Stomach (tissue), 9 donors: ENCODE results near the gene RADX. TPM values are rescaled to one million over a fixed set of nuclear protein-coding genes. Genes with fewer than 3 reads are reported as not detected.

Source experiments
- DNase-seq, 2 donors: peaks; one replicate each; pipeline versions ENCODE4 v3.0.0 to v3.0.0-alpha.2; 2013 to 2019
- H3K27ac ChIP-seq, 5 donors: fragments of 200-600 bp in 4 of 5; sonication (generic) in 4 of 5; one replicate each; pipeline ENCODE4 v1.5.1; 2013 to 2019; ENCODE audit warnings: mild to moderate bottlenecking in 1 of 5, moderate library complexity in 1 of 5
- H3K27me3 ChIP-seq, 3 donors: fragments of 200-600 bp; sonication (generic); one replicate each; pipeline ENCODE4 v1.5.1; 2017 to 2019; ENCODE audit warnings: mixed run types in 1 of 3
- H3K36me3 ChIP-seq, 4 donors: fragments of 200-600 bp; sonication (generic); 1 replicate in 3 of 4; 2 replicates in 1 of 4; pipeline ENCODE4 v1.5.1; 2016 to 2019
- H3K4me1 ChIP-seq, 4 donors: fragments of 200-600 bp; sonication (generic); one replicate each; pipeline ENCODE4 v1.5.1; 2016 to 2019
- H3K4me3 ChIP-seq, 4 donors: fragments of 200-600 bp; sonication (generic) in 3 of 4; one replicate each; pipeline ENCODE4 v1.5.1; 2016 to 2019; ENCODE audit warnings: mild to moderate bottlenecking in 1 of 4
- H3K9me3 ChIP-seq, 4 donors: fragments of 200-600 bp; sonication (generic); one replicate each; pipeline ENCODE4 v1.5.1; 2016 to 2019
- CTCF ChIP-seq, 7 experiments: fragments of 450-650 bp in 4 of 7; fragments of 200-600 bp in 3 of 7; sonication (generic) in 3 of 7; IDR thresholded peaks; one replicate each; pipeline ENCODE4 v1.5.1; 2016 to 2019; ENCODE audit warnings: antibody characterized with exemption in 7 of 7, control low read depth in 2 of 7, mild to moderate bottlenecking in 1 of 7
- EP300 ChIP-seq: sonication (generic); formaldehyde crosslinking; IDR thresholded peaks from one replicate; pipeline ENCODE4 v1.6.1; 2017; ENCODE audit warnings: antibody characterized with exemption
- POLR2A ChIP-seq, 4 donors: fragments of 450-650 bp; IDR thresholded peaks; one replicate each; pipeline ENCODE4 v1.6.1; 2016; ENCODE audit warnings: antibody characterized with exemption in 4 of 4, control low read depth in 2 of 4, mild to moderate bottlenecking in 1 of 4, moderate library complexity in 1 of 4
- POLR2AphosphoS5 ChIP-seq, 3 donors: sonication (generic); formaldehyde crosslinking; IDR thresholded peaks; one replicate each; pipeline ENCODE4 v1.6.1; 2016; ENCODE audit warnings: antibody characterized with exemption in 3 of 3
- WGBS, 5 donors: extraction: QIAGEN DNeasy Blood & Tissue Kit in 3 of 5; methylation state at CpG; one replicate each; pipeline versions ENCODE4 v1.1.5 to v1.1.7; 2013 to 2018; 5-methylcytosine and 5-hydroxymethylcytosine counted together
- intact Hi-C: fragments of 100-400 bp; cut with DNase I; formaldehyde crosslinking; loops from one replicate; pipeline ENCODE4 v1.15.1; 2023; ENCODE audit warnings: low total_unique reads
- polyA plus RNA-seq, 3 donors: library from polyadenylated mRNA; stranded (reverse); fragments of 200-250 nt; gene quantifications; one replicate each; pipeline ENCODE4 v1.2.3, GENCODE V29; 2013
- total RNA-seq, 5 donors: library from RNA; depleted of rRNA; stranded (reverse); fragments of >200 nt; gene quantifications; one replicate each; pipeline versions ENCODE4 v1.1.0 to v1.2.3, GENCODE V29; 2014 to 2016
- donor health status: healthy with polysubstance abuse.
- donor health status: Bipolar disorder and iron deficiency.
- donor health status: healthy.

The RADX gene
- total and polyA plus RNA-seq, 8 donors: 0.29 to 4.8 (median 1.6) TPM

DNA sequence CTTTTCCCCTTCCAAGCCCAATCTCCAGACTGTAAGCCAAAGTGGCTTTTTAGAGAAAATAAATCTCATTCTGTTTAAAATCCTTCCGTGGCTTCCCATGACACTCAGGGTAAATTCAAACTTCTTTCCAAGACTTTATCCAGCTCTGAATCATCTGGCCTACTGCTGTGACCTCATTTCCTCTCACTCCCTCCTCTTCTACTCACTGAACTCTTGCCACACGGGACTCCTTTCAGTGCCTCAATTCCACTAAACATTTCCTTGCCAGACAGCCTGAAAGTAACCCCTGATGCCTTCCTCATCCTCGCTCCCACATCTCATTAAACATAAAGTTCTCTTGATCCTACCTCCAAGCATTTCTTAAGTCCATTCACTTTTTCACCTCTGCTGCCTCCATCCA, 86.9 kb downstream of the RADX start:
- WGBS, 5 donors: 53 to 85% (median 63%) methylated on average over 3 of the region's 3 CpGs
- no peak for TF ChIP-seq EP300
- TF ChIP-seq CTCF (IDR thresholded peaks at IDR 0.05): no peak
- TF ChIP-seq POLR2A (IDR thresholded peaks at IDR 0.05): no peak
- TF ChIP-seq POLR2AphosphoS5 (IDR thresholded peaks at IDR 0.05): no peak
- H3K27ac ChIP-seq: no peak overlapping the region
- intact Hi-C loops: no loop called here
- H3K9me3 ChIP-seq: no peaks in the 10 kb centered on the region
- H3K36me3 ChIP-seq: no peaks in the 10 kb centered on the region
- no peak overlapping the region for H3K4me3 ChIP-seq
- DNase-seq: no peak
- H3K4me1 ChIP-seq: no peaks in the 10 kb centered on the region
- peaks cover 0 to 4% (median 0%) of the 10 kb centered on the region in 3 donors for H3K27me3 ChIP-seq

- DNase-seq: no peak
- Histone ChIP-seq H3K4me3 (no peak overlapping the region), H3K4me1 (no peaks in the 10 kb centered on the region), H3K27ac (no peak overlapping the region), H3K27me3 (no peaks in the 10 kb centered on the region), H3K9me3 (no peaks in the 10 kb centered on the region), H3K36me3 (no peaks in the 10 kb centered on the region)
- intact Hi-C loops: no loop called here
- WGBS, 5 donors: 50 to 76% (median 60%) methylated on average over 1 of the region's 1 CpG
- TF ChIP-seq CTCF (IDR thresholded peaks at IDR 0.05) (no peak), POLR2AphosphoS5 (IDR thresholded peaks at IDR 0.05) (no peak), EP300 (no peak), POLR2A (IDR thresholded peaks at IDR 0.05) (no peak)
These were observed 90.9 kb downstream of the RADX start for GRCh38 chrX:106702636-106703035.

- H3K4me3 ChIP-seq: no peak overlapping the region
- no peaks in the 10 kb centered on the region for H3K4me1 ChIP-seq
- no peaks in the 10 kb centered on the region for H3K36me3 ChIP-seq
- intact Hi-C loops: no loop called here
- DNase-seq: no peak
- no peaks in the 10 kb centered on the region for H3K9me3 ChIP-seq
- H3K27ac ChIP-seq: no peak overlapping the region
- H3K27me3 ChIP-seq: no peaks in the 10 kb centered on the region
- no peak for TF ChIP-seq POLR2A (IDR thresholded peaks at IDR 0.05)
- no peak for TF ChIP-seq CTCF (IDR thresholded peaks at IDR 0.05)
- no peak for TF ChIP-seq POLR2AphosphoS5 (IDR thresholded peaks at IDR 0.05)
- TF ChIP-seq EP300: no peak
- 90 to 100% (median 96%) methylated on average over 3 of the region's 3 CpGs for WGBS, 5 donors
These were observed 94.7 kb downstream of the RADX start for GRCh38 chrX:106706466-106706865.

- Histone ChIP-seq H3K27ac (no peak overlapping the region), H3K36me3 (no peaks in the 10 kb centered on the region), H3K4me3 (no peak overlapping the region), H3K4me1 (no peaks in the 10 kb centered on the region), H3K9me3 (no peaks in the 10 kb centered on the region), H3K27me3 (no peaks in the 10 kb centered on the region)
- 38 to 52% (median 43%) methylated on average over 3 of the region's 3 CpGs for WGBS, 5 donors
- peak in 1 of 2 donors; percentile 15 for DNase-seq
- intact Hi-C loops: no loop called here
- no peak for TF ChIP-seq POLR2A (IDR thresholded peaks at IDR 0.05)
These were observed 96.1 kb downstream of the RADX start for GRCh38 chrX:106707771-106708454.

- intact Hi-C loops: no loop called here
- no peaks in the 10 kb centered on the region for H3K36me3 ChIP-seq
- H3K4me1 ChIP-seq: no peaks in the 10 kb centered on the region
- no peak overlapping the region for H3K27ac ChIP-seq
- no peak for DNase-seq
- TF ChIP-seq POLR2A (IDR thresholded peaks at IDR 0.05) (no peak), POLR2AphosphoS5 (IDR thresholded peaks at IDR 0.05) (no peak), EP300 (no peak), CTCF (IDR thresholded peaks at IDR 0.05) (no peak)
- H3K4me3 ChIP-seq: no peak overlapping the region
- H3K9me3 ChIP-seq: no peaks in the 10 kb centered on the region
- no peaks in the 10 kb centered on the region for H3K27me3 ChIP-seq
These were observed 99.0 kb downstream of the RADX start for GRCh38 chrX:106710771-106711170.
